Endothelial cell of umbilical vein (primary cell): ENCODE data around the gene EDDM3A. TPM values are rescaled to one million over a fixed set of nuclear protein-coding genes. Genes with fewer than 3 reads are reported as not detected.

Experiments used
- Bru-seq: library from RNA; stranded (reverse); fragments of 400-500 nt; gene quantifications from one replicate; lab custom pipeline; 2021; lab: Mats Ljungman, UMichigan
- BruChase-seq, 2 experiments: library from RNA; stranded (reverse); fragments of 400-500 nt; gene quantifications; one replicate each; lab custom pipeline; 2021; lab: Mats Ljungman, UMichigan
- BruUV-seq: library from RNA; stranded (reverse); fragments of 400-500 nt; replicated peaks from 2 replicates; lab custom pipeline; 2021; lab: Mats Ljungman, UMichigan
- CTCF ChIA-PET: fragments of 300-600, 350-600 bp; sonication (Branson Sonifier 250); formaldehyde crosslinking; loops from one replicate; lab custom pipeline; 2021; ENCODE audit warnings: antibody characterized with exemption, inconsistent platforms; lab: Charles Lee
- POLR2A ChIA-PET: fragments of 300-600, 350-600 bp; sonication (Branson Sonifier 250); formaldehyde crosslinking; loops from one replicate; lab custom pipeline; 2021; ENCODE audit warnings: antibody characterized with exemption, inconsistent platforms; lab: Charles Lee
- DNase-seq: peaks from one replicate; pipeline ENCODE4 v3.0.0-alpha.2; 2011; ENCODE audit warnings: low read depth, low spot score
- FAIRE-seq: peaks from 2 replicates; lab custom pipeline; 2011; peaks lifted over from hg19 to GRCh38; lab: Jason Lieb, UNC
- H2AFZ ChIP-seq: 2 replicates; pipeline ENCODE4 v1.6.0; 2012; ENCODE audit warnings: low read depth, low read length, control low read depth, inconsistent platforms
- H3K27ac ChIP-seq: 2 replicates; pipeline ENCODE4 v1.5.1; 2011; ENCODE audit warnings: low read depth, mild to moderate bottlenecking, control low read depth, low read length, moderate library complexity; ENCODE audit not compliant: insufficient read depth
- H3K27me3 ChIP-seq, 2 experiments: 2 replicates each; pipeline versions ENCODE4 v1.6.0 to v1.6.1; 2011; ENCODE audit warnings: low read length in 2 of 2, mixed read lengths in 1 of 2; ENCODE audit not compliant: control insufficient read depth in 2 of 2, insufficient read depth in 2 of 2
- H3K36me3 ChIP-seq, 2 experiments: 2 replicates in 1 of 2; 3 replicates in 1 of 2; pipeline ENCODE4 v1.5.1; 2011; ENCODE audit warnings: low read length in 2 of 2, mild to moderate bottlenecking in 1 of 2, moderate library complexity in 1 of 2; ENCODE audit not compliant: control insufficient read depth in 2 of 2, insufficient read depth in 2 of 2; ENCODE audit errors: extremely low read depth in 1 of 2
- H3K4me1 ChIP-seq: 3 replicates; pipeline ENCODE4 v1.5.1; 2011; ENCODE audit warnings: mild to moderate bottlenecking, low read length; ENCODE audit not compliant: control insufficient read depth, insufficient read depth; ENCODE audit errors: extremely low read depth
- H3K4me2 ChIP-seq: 2 replicates; pipeline ENCODE4 v1.6.1; 2011; ENCODE audit warnings: low read length, control low read depth, mixed read lengths; ENCODE audit not compliant: insufficient read depth
- H3K4me3 ChIP-seq, 3 experiments: fragments of 200-600 bp in 1 of 3; sonication (generic), shearing (Covaris generic) in 1 of 3; replicated peaks in 1 of 3; 2 replicates each; pipeline ENCODE4 v1.5.1; 2011 to 2016; ENCODE audit warnings: control low read depth in 3 of 3, low read length in 3 of 3, mild to moderate bottlenecking in 2 of 3, inconsistent platforms in 1 of 3, low read depth in 1 of 3, moderate library complexity in 1 of 3; ENCODE audit not compliant: insufficient read depth in 1 of 3
- H3K79me2 ChIP-seq: 2 replicates; pipeline ENCODE4 v1.6.0; 2012; ENCODE audit warnings: low read length, inconsistent platforms; ENCODE audit not compliant: control insufficient read depth, insufficient read depth
- H3K9ac ChIP-seq: replicated peaks from 2 replicates; pipeline ENCODE3; 2011; ENCODE audit warnings: low read length, control low read depth; ENCODE audit not compliant: insufficient read depth; ENCODE audit errors: extremely low read depth
- H3K9me1 ChIP-seq: replicated peaks from 3 replicates; pipeline ENCODE4 v1.6.0; 2011; ENCODE audit warnings: mild to moderate bottlenecking, low read length; ENCODE audit not compliant: control insufficient read depth, insufficient read depth; ENCODE audit errors: extremely low read depth
- H3K9me3 ChIP-seq: replicated peaks from 2 replicates; pipeline ENCODE4 v1.5.1; 2012; ENCODE audit warnings: low read length, inconsistent platforms; ENCODE audit not compliant: control insufficient read depth, insufficient read depth
- H4K20me1 ChIP-seq: replicated peaks from 2 replicates; pipeline ENCODE3; 2011; ENCODE audit warnings: mild to moderate bottlenecking, low read length; ENCODE audit not compliant: control insufficient read depth, insufficient read depth; ENCODE audit errors: extremely low read depth
- CTCF ChIP-seq, 2 donors: IDR thresholded peaks; 1 replicate in 1 of 2; 2 replicates in 1 of 2; pipeline ENCODE4 v1.5.1; 2011; ENCODE audit warnings: low read length in 2 of 2, mild to moderate bottlenecking in 2 of 2, moderate library complexity in 2 of 2, control low read depth in 1 of 2, inconsistent platforms in 1 of 2, low read depth in 1 of 2; ENCODE audit not compliant: insufficient read depth in 1 of 2; ENCODE audit errors: extremely low read depth in 1 of 2
- EZH2 ChIP-seq: IDR thresholded peaks from 2 replicates; pipeline ENCODE4 v1.6.1; 2012; ENCODE audit warnings: borderline replicate concordance, low read depth, mild to moderate bottlenecking, moderate library complexity, low read length, inconsistent platforms; ENCODE audit not compliant: severe bottlenecking
- FOS ChIP-seq: IDR thresholded peaks from 2 replicates; pipeline ENCODE4 v1.6.1; 2011; ENCODE audit warnings: mild to moderate bottlenecking, low read length, moderate library complexity, borderline replicate concordance; ENCODE audit not compliant: insufficient read depth
- GATA2 ChIP-seq: IDR thresholded peaks from 2 replicates; pipeline ENCODE4 v1.7.0; 2011; ENCODE audit warnings: low read depth, mild to moderate bottlenecking, moderate library complexity, mixed read lengths, low read length; ENCODE audit not compliant: insufficient read length, insufficient read depth
- JUN ChIP-seq: IDR thresholded peaks from 2 replicates; pipeline ENCODE4 v1.6.1; 2011; ENCODE audit warnings: borderline replicate concordance, low read depth; ENCODE audit not compliant: insufficient read length, insufficient read depth
- MAX ChIP-seq: IDR thresholded peaks from 2 replicates; pipeline ENCODE4 v1.6.1; 2011; ENCODE audit not compliant: insufficient read depth, insufficient read length
- MYC ChIP-seq: IDR thresholded peaks from one replicate; pipeline ENCODE4 v1.6.1; 2011; ENCODE audit warnings: mild to moderate bottlenecking, low read depth, low read length
- POLR2A ChIP-seq: IDR thresholded peaks from 2 replicates; pipeline ENCODE4 v1.6.1; 2012; ENCODE audit warnings: low read depth, mild to moderate bottlenecking, control low read depth, low read length
- POLR2AphosphoS5 ChIP-seq: IDR thresholded peaks from 2 replicates; pipeline ENCODE4 v1.6.1; 2012; ENCODE audit warnings: low read depth, mild to moderate bottlenecking, control low read depth, low read length, moderate library complexity; ENCODE audit not compliant: insufficient read depth
- dilution Hi-C: fragments of 300-500 bp; cut with MboI; formaldehyde crosslinking; loops from one replicate; pipeline ENCODE4 v1.15.0; 2019; ENCODE audit warnings: low sequenced_read_pairs; ENCODE audit not compliant: extremely low pct_ligation_motif_present
- intact Hi-C: fragments of 100-400 bp; cut with micrococcal nuclease; formaldehyde crosslinking; loops from one replicate; pipeline ENCODE4 v1.10.0; 2022
- long read RNA-seq: library from polyadenylated mRNA; stranded (forward); transcript quantifications from one replicate; pipeline ENCODE4 v2.0.0, GENCODE V29; 2021
- polyA minus RNA-seq, 3 experiments: library from RNA; depleted of rRNA, polyadenylated mRNA; stranded (reverse); fragments of >200 nt; gene quantifications; 1 replicate in 1 of 3; 2 replicates in 2 of 3; pipeline ENCODE4 v1.2.3, GENCODE V29; 2011
- polyA plus RNA-seq, 4 experiments: library from polyadenylated mRNA; depleted of rRNA in 3 of 4; stranded (reverse) in 3 of 4; unstranded in 1 of 4; fragments of >200 nt; gene quantifications; 2 replicates each; pipeline versions ENCODE4 v1.2.1 to v1.2.3, GENCODE V29; 2011 to 2012; ENCODE audit warnings: missing spikeins in 1 of 4
- total RNA-seq: library from RNA; stranded (reverse); gene quantifications from 2 replicates; pipeline ENCODE4 v1.2.3, GENCODE V29; 2021

Gene EDDM3A
- not detected in 2 replicates for total RNA-seq
- not detected in 2 replicates for polyA plus RNA-seq
- polyA plus RNA-seq (2011; cell fraction: cytosol; rRNA removed): not detected in 2 replicates
- not detected in 2 replicates for polyA plus RNA-seq (2011; cell fraction: nucleus; rRNA removed)
- not detected in 2 replicates for polyA plus RNA-seq (2012)
- polyA minus RNA-seq: not detected in 2 replicates
- polyA minus RNA-seq (2011; cell fraction: cytosol; rRNA and poly(A)+ RNA removed): not detected
- polyA minus RNA-seq (2011; cell fraction: nucleus; rRNA and poly(A)+ RNA removed): not detected in 2 replicates
- Bru-seq, nascent RNA: not detected
- BruChase-seq, experiment 1, labeled RNA remaining after a 6-hour chase: not detected
- BruChase-seq, experiment 2, labeled RNA remaining after a 2-hour chase: not detected
- long read RNA-seq: 0 reads

GRCh38 chr14:20745571-20746358, at the start of gene EDDM3A:
EDDM3A (plus strand) TSS chr14:20745887; CDS start chr14:20747581, 1,694 bp downstream.
- Histone ChIP-seq H3K4me3 (no peak within 1 kb of the TSS), H3K9me1 (no peaks in the 10 kb centered on the region), H3K9me3 (no peaks in the 10 kb centered on the region), H3K4me2 (no peak within 1 kb of the TSS), H3K4me1 (no peaks in the 10 kb centered on the region), H2AFZ (no peak within 1 kb of the TSS), H4K20me1 (no peaks in the 10 kb centered on the region), H3K27ac (no peak within 1 kb of the TSS), H3K9ac (no peak within 1 kb of the TSS), H3K79me2 (no peaks in the 10 kb centered on the region), H3K27me3 (peaks cover 10% of the 10 kb centered on the region in 2 experiments), H3K36me3 (no peaks in the 10 kb centered on the region)
- no peak for DNase-seq
- dilution Hi-C loops: no loop called here
- BruUV-seq: no TSS peak
- TF ChIP-seq POLR2A (no peak), JUN (no peak), CTCF (IDR thresholded peaks at IDR 0.05; ENCODE audit: extremely low read depth in 1 of 2, insufficient read depth in 1 of 2, low read depth in 1 of 2, low read length in 2 of 2) (no peak), MAX (no peak), EZH2 (no peak), MYC (no peak), GATA2 (no peak), POLR2AphosphoS5 (no peak), FOS (no peak)
- POLR2A ChIA-PET: no interaction called here
- FAIRE-seq: no peak
- CTCF ChIA-PET: interaction anchor here (0.7 to 2.7 kb wide), 5 partner anchors 13 to 112 kb away, joined by 3 to 7 read pairs (median 3); no protein-coding TSS in a partner anchor
- intact Hi-C loops: no loop called here
